Kidney tubule cell (primary cell): Measurements from ENCODE around the gene KYAT1.
"Not testable (repeated sequence)": the region's sequence is repeated elsewhere in the genome, so short reads cannot be mapped to it uniquely, and the experiment has no call there.

Experiments
- DNase-seq: peaks from one replicate; pipeline ENCODE4 v3.0.0-alpha.2; 2018; ENCODE audit warnings: low spot score

KYAT1 gene

GRCh38 chr9:128885376-128885775, 3.6 kb upstream of the KYAT1 start:
- no peak for DNase-seq

- DNase-seq = no peak
Observed at GRCh38 chr9:128884164-128884563, 2.4 kb upstream of the KYAT1 start.

- peak; percentile 37 for DNase-seq
Observed at GRCh38 chr9:128882677-128883603, 1.2 kb upstream of the KYAT1 start.

- DNase-seq = no peak
Observed at GRCh38 chr9:128877852-128878251, 3.9 kb downstream of the KYAT1 start.

- DNase-seq = not testable (repeated sequence)
Observed at GRCh38 chr9:128870941-128871265, 10.8 kb downstream of the KYAT1 start.

GRCh38 chr9:128870128-128870940, 11.4 kb downstream of the KYAT1 start:
- DNase-seq = no peak

- peak; percentile 79 for DNase-seq
Observed at GRCh38 chr9:128863647-128864046, 18.1 kb downstream of the KYAT1 start.

GRCh38 chr9:128862401-128862851, 19.3 kb downstream of the KYAT1 start:
- no peak for DNase-seq

GRCh38 chr9:128861501-128861900, 20.2 kb downstream of the KYAT1 start:
- DNase-seq = no peak

GRCh38 chr9:128860937-128861336, 20.8 kb downstream of the KYAT1 start:
- DNase-seq = no peak

- DNase-seq = not testable (repeated sequence)
Observed at GRCh38 chr9:128858476-128858875, 23.3 kb downstream of the KYAT1 start.

- not testable (repeated sequence) for DNase-seq
Observed at GRCh38 chr9:128854454-128854853, 27.3 kb downstream of the KYAT1 start.

- DNase-seq = not testable (repeated sequence)
Observed at GRCh38 chr9:128852646-128853045, 29.1 kb downstream of the KYAT1 start.

GRCh38 chr9:128851779-128852600, 29.8 kb downstream of the KYAT1 start:
- peak; percentile 47 for DNase-seq

GRCh38 chr9:128851024-128851423, 30.7 kb downstream of the KYAT1 start:
- not testable (repeated sequence) for DNase-seq

- DNase-seq = no peak
Observed at GRCh38 chr9:128847803-128848202, 33.9 kb downstream of the KYAT1 start.

- no peak for DNase-seq
Observed at GRCh38 chr9:128846680-128847030, 35.1 kb downstream of the KYAT1 start.

GRCh38 chr9:128845186-128845931, 36.4 kb downstream of the KYAT1 start:
- peak; percentile 34 for DNase-seq

- DNase-seq = not testable (repeated sequence)
Observed at GRCh38 chr9:128843171-128843570, 38.6 kb downstream of the KYAT1 start.

GRCh38 chr9:128841694-128842492, 39.9 kb downstream of the KYAT1 start:
- DNase-seq = no peak

- DNase-seq = no peak
Observed at GRCh38 chr9:128840524-128840923, 41.2 kb downstream of the KYAT1 start.
